ENCODE measurements around the gene TOR3A.
A peak's percentile ranks its signal among the peaks of the same experiment; 100 is the strongest.
"Not testable (repeated sequence)": the region's sequence is repeated elsewhere in the genome, so short reads cannot be mapped to it uniquely, and the experiment has no call there.

The TOR3A gene, protein sequence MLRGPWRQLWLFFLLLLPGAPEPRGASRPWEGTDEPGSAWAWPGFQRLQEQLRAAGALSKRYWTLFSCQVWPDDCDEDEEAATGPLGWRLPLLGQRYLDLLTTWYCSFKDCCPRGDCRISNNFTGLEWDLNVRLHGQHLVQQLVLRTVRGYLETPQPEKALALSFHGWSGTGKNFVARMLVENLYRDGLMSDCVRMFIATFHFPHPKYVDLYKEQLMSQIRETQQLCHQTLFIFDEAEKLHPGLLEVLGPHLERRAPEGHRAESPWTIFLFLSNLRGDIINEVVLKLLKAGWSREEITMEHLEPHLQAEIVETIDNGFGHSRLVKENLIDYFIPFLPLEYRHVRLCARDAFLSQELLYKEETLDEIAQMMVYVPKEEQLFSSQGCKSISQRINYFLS

DNA sequence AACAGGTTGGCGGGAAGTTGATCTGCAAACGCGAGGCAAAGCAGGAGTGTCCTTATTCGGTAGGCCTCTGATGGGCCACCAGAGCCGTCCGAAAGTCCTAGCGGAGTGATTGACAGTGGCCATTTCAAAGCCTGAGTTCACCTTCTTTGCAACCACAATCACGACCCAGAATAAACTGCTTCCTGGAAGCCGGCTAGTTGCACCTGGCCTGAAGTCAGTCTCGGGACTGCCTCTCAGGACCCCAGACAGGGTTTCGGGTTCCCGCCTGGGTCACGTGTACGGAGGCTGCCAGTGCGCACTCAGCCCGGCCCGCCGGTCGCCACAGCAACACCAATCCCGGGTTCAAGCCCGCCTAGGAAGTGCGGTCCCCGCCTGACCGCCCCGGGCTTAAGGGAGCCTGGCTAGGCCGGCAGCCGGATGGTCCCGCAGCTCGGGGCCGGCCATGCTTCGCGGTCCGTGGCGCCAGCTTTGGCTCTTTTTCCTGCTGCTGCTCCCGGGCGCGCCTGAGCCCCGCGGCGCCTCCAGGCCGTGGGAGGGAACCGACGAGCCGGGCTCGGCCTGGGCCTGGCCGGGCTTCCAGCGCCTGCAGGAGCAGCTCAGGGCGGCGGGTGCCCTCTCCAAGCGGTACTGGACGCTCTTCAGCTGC lies at the start of gene TOR3A:
TSS of gene TOR3A (plus strand) at position 384 of the 646 bp plus-strand sequence. CDS start at position 443, 59 bp downstream.
- FAIRE-seq = peak; percentile 70

DNA sequence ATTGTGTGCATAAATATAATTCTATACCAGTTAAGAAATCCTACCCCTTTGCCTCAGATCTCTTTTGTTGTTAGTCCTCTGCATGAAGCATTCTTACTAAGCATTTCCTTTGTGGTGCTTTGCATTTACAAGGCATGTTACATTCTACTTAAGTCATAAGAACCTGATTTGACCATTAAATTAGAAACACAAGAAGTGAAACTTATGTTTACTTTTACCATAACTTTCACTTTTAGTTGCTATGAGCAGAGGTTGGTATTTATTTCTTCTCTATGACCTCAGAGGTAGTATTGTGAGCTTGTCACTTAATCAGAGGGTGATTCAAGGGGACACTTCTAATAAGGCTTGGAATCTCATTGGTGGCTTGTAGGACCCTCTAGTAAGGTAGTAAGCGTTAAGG lies 47.1 kb upstream of the TOR3A start:
- no peak for FAIRE-seq

GRCh38 chr1:179036844-179037465 lies 44.9 kb upstream of the TOR3A start:
- no peak for FAIRE-seq

DNA sequence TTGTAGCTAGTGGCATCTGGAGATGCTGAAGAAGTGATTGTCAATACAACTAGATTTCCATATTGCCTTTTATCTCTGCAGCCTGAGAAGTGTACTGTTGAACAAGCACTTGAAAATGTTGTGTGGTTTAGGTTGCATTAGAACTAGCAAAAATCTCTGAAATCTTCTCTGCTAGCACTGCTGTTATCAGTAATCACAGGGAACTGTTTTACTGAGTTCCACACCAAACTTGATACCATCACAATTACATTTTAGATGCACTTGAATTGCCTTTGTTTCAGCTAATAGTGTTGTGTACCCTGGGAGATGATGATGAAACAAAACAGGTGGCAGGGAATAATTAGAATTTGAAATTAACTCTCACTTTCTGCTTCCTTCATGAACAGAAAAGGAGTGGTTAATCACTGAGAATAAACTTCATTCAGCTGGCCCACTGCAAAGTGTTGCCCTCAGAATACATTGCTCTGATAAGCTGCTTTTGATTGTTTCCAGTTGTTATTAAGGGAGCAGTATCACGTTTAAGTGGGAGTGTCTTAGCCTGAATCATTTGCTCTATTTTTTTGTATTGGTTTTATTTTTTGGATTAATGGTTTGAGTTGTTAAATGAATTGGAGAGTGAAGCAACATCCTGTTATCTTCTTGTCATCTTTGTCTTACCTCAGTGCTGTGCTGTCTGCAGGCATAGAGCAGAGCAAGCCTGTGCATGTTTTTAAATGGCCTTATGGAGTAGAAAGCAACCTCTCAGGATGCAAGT lies 43.2 kb upstream of the TOR3A start:
- FAIRE-seq = no peak

DNA sequence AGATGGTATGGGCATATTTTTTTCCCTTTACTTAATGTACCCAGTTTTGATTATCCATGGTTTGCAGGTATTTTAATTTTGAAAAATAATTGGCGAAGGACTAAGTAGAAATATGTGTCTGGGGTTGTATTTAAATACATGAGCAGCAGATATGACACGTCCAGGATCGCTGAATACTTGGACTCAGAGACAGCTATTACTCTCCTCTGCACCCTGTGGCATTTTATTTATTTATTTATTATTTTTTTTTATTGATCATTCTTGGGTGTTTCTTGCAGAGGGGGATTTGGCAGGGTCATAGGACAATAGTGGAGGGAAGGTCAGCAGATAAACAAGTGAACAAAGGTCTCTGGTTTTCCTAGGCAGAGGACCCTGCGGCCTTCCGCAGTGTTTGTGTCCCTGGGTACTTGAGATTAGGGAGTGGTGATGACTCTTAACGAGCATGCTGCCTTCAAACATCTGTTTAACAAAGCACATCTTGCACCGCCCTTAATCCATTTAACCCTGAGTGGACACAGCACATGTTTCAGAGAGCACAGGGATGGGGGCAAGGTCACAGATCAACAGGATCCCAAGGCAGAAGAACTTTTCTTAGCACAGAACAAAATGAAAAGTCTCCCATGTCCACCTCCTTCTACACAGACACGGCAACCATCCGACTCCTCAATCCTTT lies 42.2 kb upstream of the TOR3A start:
- not testable (repeated sequence) for FAIRE-seq

GRCh38 chr1:179040175-179040551 lies 41.7 kb upstream of the TOR3A start:
- not testable (repeated sequence) for FAIRE-seq

GRCh38 chr1:179042087-179042486 lies 39.8 kb upstream of the TOR3A start:
- no peak for FAIRE-seq

GRCh38 chr1:179042700-179043099 lies 39.2 kb upstream of the TOR3A start:
- FAIRE-seq = no peak

GRCh38 chr1:179043266-179043665 lies 38.6 kb upstream of the TOR3A start:
- FAIRE-seq = no peak

DNA sequence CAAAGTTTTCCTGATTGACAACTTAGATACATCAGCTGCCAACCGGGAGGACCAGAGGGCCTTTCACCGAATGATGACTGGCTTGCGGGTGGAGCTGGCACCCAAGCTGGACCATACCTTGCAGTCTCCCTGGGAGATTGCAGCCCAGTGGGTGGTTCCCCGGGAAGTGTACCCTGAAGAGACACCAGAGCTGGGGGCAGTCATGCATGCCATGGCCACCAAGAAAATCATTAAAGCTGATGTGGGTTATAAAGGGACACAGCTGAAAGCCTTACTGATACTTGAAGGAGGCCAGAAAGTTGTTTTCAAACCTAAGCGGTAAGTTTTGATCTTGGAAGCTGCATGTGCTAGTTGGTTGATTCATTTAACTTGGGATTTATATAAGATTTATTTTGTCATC lies 38.0 kb upstream of the TOR3A start:
- FAIRE-seq = no peak

GRCh38 chr1:179046808-179047635 lies 34.8 kb upstream of the TOR3A start:
- FAIRE-seq = no peak

DNA sequence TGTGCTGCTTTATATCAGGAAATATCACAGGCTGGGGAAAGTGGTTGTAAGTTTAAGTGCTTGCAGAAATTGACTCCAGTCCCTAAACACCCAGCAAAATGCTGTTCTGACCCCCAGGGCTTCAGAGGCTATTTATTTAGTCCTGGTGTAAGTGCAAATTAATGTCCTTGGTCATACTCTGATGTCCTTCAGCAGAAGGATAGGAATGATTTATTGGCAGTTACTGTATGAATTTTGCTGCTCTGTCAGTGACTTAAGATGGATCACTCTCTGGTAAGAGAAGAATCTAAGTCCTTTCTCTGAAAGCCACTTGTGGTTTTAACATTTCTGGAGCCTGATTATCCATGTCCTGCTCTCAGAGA lies 34.3 kb upstream of the TOR3A start:
- FAIRE-seq = no peak

DNA sequence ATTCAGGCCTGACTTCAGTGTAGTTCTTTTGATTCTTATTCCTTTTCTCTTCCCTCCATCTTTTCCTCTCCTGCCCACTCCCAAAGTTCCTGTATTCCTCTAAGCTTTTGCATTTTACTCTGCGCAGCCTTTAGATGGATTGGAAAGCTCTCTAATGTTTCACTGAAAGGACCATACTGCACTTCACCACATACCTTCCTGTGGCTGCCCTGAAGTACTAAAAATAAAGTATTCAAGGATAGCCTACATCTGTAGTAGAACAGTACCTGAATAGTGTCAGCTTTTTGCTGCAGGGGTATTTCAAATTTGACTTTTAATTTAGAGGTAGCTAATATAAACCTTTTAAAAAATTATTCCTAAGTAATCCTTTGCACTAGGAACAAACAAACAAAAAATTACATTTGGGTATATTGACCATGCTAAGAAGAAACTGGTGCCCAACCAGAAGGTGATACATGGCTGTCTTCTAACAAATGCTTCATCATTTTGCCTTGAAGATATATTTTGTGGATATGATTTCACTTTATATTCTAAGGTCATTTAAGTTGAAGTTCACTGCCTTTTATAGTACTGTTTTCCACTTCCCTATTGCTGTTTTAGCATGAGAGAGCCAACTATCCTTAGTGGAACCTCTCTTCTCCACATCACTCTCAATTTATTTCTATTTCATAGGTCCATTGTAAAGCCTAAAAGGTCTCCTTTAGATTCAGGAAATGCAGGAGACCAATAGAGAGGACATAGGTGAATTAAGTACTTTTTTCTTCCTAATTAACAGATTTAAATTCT lies 33.3 kb upstream of the TOR3A start:
- FAIRE-seq = no peak

GRCh38 chr1:179052776-179053175 lies 29.1 kb upstream of the TOR3A start:
- FAIRE-seq = no peak

DNA sequence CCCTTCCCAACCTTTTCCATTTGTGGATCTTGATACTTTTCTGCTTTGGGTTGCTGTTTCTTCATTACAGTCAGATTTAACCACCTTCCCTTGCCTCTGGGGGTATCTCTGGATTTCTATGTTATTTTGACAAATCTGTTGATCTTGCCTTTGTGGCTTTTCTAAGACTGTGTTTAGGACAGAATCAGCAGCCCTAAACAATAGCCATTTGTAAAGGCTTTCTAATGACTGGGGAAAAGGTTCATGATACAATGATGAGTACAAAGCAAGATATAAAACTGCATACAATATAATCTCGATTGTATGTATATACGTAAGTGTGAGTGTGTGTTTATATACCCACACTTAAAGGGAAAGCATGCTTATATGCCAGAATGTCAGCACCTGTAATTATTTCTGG lies 28.4 kb upstream of the TOR3A start:
- no peak for FAIRE-seq

DNA sequence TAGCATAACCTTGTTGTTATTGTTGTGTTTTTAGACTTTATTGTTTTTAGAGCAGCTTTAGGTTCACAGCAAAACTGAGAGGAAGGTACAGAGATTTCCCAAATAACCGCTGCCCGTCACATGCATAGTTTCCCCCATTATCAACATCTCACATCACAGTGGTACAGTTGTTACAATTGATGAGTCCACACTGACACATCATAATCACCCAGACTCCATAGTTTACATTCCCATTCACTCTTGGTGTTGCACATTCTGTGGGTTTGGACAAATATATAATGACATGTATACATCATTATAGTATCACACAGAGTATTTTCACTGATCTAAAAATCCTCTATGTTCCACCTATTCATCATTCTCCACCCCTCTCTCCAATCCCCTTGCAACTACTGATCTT lies 25.9 kb upstream of the TOR3A start:
- no peak for FAIRE-seq

- FAIRE-seq = no peak
Observed at GRCh38 chr1:179058487-179059483, 23.1 kb upstream of the TOR3A start.

- no peak for FAIRE-seq
Observed at GRCh38 chr1:179061360-179062282, 20.2 kb upstream of the TOR3A start.

GRCh38 chr1:179066471-179066870 lies 15.4 kb upstream of the TOR3A start:
- FAIRE-seq = no peak

Data from A204.1 (cell line).